Cardiac muscle cell (in vitro differentiated cells and primary cell): ENCODE data around the gene TSPO. TPM values are rescaled to one million over a fixed set of nuclear protein-coding genes. Genes with fewer than 3 reads are reported as not detected.
A peak's percentile ranks its signal among the peaks of the same experiment; 100 is the strongest.

Experiments used
- DNase-seq, 2 donors: peaks; one replicate each; pipeline versions ENCODE4 v3.0.0 to v3.0.0-alpha.2; 2010 to 2017; ENCODE audit warnings: low read depth in 1 of 2, low spot score in 1 of 2
- H3K27ac ChIP-seq: fragments of 200-600 bp; sonication (generic); 2 replicates; pipeline ENCODE4 v1.5.1; 2016
- H3K27me3 ChIP-seq: fragments of 200-600 bp; sonication (generic); 2 replicates; pipeline ENCODE4 v1.6.0; 2016; ENCODE audit warnings: control low read depth
- H3K36me3 ChIP-seq: fragments of 200-600 bp; sonication (generic); 2 replicates; pipeline ENCODE4 v1.5.1; 2016; ENCODE audit warnings: control low read depth
- H3K4me1 ChIP-seq: fragments of 200-600 bp; sonication (generic); 2 replicates; pipeline ENCODE4 v1.8.1; 2017; ENCODE audit warnings: low read depth, mild to moderate bottlenecking, mixed run types
- H3K4me3 ChIP-seq: fragments of 200-600 bp; sonication (generic); 2 replicates; pipeline ENCODE4 v1.5.1; 2016; ENCODE audit warnings: mild to moderate bottlenecking
- H3K9me3 ChIP-seq: fragments of 200-600 bp; sonication (generic); 2 replicates; pipeline ENCODE4 v1.5.1; 2017; ENCODE audit warnings: low read depth, mild to moderate bottlenecking, control low read depth
- polyA plus RNA-seq: library from polyadenylated mRNA; unstranded; fragments of >200 nt; fragmentation: Nextera tagmentation; extraction: Ambion mirVana; gene quantifications from 2 replicates; pipeline ENCODE4 v1.2.1, GENCODE V29; 2016
- total RNA-seq: library from RNA; depleted of rRNA; stranded (reverse); fragments of >200 nt; gene quantifications from 2 replicates; pipeline ENCODE4 v1.2.3, GENCODE V29; 2016
- TF ChIP-seq, protein P1 (sequence below): IDR thresholded peaks from 2 replicates; pipeline ENCODE4 v1.5.1; 2012; ENCODE audit warnings: low read depth, mild to moderate bottlenecking, low read length

TSPO gene
- total and polyA plus RNA-seq, 2 experiments from 2014 or later = 20.3 to 59.0 TPM

GRCh38 chr22:43147821-43148220, 3.5 kb upstream of the TSPO start:
- Histone ChIP-seq H3K36me3 (no peaks in the 10 kb centered on the region), H3K27ac (no peak overlapping the region), H3K4me3 (no peak overlapping the region), H3K27me3 (peaks cover 11% of the 10 kb centered on the region), H3K9me3 (no peaks in the 10 kb centered on the region), H3K4me1 (no peaks in the 10 kb centered on the region)
- DNase-seq = no peak
- TF ChIP-seq, protein P1, sequence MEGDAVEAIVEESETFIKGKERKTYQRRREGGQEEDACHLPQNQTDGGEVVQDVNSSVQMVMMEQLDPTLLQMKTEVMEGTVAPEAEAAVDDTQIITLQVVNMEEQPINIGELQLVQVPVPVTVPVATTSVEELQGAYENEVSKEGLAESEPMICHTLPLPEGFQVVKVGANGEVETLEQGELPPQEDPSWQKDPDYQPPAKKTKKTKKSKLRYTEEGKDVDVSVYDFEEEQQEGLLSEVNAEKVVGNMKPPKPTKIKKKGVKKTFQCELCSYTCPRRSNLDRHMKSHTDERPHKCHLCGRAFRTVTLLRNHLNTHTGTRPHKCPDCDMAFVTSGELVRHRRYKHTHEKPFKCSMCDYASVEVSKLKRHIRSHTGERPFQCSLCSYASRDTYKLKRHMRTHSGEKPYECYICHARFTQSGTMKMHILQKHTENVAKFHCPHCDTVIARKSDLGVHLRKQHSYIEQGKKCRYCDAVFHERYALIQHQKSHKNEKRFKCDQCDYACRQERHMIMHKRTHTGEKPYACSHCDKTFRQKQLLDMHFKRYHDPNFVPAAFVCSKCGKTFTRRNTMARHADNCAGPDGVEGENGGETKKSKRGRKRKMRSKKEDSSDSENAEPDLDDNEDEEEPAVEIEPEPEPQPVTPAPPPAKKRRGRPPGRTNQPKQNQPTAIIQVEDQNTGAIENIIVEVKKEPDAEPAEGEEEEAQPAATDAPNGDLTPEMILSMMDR = no peak

DNA sequence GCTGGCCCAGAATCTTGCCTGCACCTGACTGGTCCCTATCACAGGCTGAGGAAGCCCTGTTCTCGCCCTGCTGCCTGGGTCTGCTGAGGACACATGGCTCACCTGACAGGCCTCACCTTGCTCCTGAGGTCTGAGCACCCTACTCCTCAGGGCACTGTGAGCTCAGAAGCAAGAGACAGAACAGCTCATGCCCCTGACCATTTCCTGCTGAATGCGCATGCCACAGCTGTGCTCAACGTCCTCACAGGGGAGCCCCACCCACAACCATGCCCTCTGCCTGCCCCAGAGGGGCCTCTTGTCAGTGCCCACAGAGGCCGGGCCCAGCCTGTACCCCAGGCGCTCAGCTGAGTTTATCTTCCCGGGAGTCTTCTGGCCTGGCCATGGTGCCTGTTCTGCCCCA, 2.8 kb upstream of the TSPO start:
- TF ChIP-seq, protein P1 = no peak
- Histone ChIP-seq H3K27me3 (peaks cover 11% of the 10 kb centered on the region), H3K9me3 (no peaks in the 10 kb centered on the region), H3K4me1 (no peaks in the 10 kb centered on the region), H3K36me3 (no peaks in the 10 kb centered on the region), H3K27ac (no peak overlapping the region), H3K4me3 (no peak overlapping the region)
- DNase-seq = no peak

DNA sequence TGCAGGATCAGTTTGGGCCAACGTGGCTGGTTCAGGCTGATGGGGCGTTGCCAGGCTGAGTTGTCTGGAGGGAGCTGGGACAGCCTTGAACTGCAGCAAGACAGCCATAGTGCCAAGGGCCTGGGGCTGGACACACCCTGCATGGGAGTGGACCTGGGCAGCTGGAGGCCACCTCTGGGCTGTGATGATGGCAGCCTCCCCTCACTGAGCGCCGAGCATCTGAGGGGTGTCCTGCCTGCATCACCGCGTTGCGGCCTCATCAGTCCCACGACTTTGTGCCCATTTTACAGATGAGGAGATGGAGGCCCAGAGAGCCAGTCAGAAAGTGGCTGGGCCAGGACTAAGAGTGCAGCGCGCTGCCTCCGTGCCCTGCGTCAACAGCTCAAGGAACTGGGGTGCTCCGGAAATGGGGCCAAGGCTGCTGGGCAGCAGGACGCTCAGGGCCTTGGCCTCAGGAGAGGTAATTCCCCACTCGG, 590 bp upstream of the TSPO start:
- DNase-seq = no peak
- H3K27me3 ChIP-seq = peaks cover 11% of the 10 kb centered on the region

DNA sequence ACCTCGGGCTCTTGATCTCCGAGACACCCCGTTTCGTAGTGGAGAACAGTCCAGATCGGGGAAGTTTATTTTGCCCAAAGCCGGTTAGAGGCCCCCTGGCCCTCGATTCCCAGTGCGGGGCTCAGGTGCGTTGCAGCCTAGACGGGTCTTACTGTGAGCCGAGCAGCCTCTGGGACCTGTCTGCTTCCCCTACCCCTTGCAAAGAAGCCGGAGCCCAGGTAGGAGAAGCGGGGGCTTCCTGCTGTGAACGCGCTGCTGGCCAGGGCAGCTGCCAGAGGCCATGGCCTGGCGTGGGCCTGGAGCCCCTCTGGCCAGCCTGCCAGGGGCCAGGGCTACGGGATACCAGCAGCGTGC, 621 bp downstream of the TSPO start:
- Histone ChIP-seq H3K36me3 (no peaks in the 10 kb centered on the region), H3K27ac (no peak overlapping the region), H3K4me3 (peak overlapping the region; percentile 36), H3K9me3 (no peaks in the 10 kb centered on the region), H3K27me3 (peaks cover 11% of the 10 kb centered on the region), H3K4me1 (no peaks in the 10 kb centered on the region)
- TF ChIP-seq, protein P1 = no peak
- DNase-seq = no peak

More for the DNA sequence above, 590 bp upstream of the TSPO start:
- H3K4me1 ChIP-seq = no peaks in the 10 kb centered on the region
- peak overlapping the region; percentile 36 for H3K4me3 ChIP-seq
- no peaks in the 10 kb centered on the region for H3K9me3 ChIP-seq
- H3K36me3 ChIP-seq = no peaks in the 10 kb centered on the region
- TF ChIP-seq, protein P1 = no peak
- H3K27ac ChIP-seq = no peak overlapping the region

GRCh38 chr22:43152357-43153071, 1.2 kb downstream of the TSPO start:
- H3K4me1 ChIP-seq = no peaks in the 10 kb centered on the region
- no peaks in the 10 kb centered on the region for H3K9me3 ChIP-seq
- TF ChIP-seq, protein P1 = no peak
- H3K27me3 ChIP-seq = peaks cover 11% of the 10 kb centered on the region
- H3K36me3 ChIP-seq = no peaks in the 10 kb centered on the region
- H3K4me3 ChIP-seq = no peak overlapping the region
- peak in 1 of 2 donors; percentile 48 for DNase-seq
- no peak overlapping the region for H3K27ac ChIP-seq
